Measurements from ENCODE around the gene ZNF385A.

The ZNF385A gene

DNA sequence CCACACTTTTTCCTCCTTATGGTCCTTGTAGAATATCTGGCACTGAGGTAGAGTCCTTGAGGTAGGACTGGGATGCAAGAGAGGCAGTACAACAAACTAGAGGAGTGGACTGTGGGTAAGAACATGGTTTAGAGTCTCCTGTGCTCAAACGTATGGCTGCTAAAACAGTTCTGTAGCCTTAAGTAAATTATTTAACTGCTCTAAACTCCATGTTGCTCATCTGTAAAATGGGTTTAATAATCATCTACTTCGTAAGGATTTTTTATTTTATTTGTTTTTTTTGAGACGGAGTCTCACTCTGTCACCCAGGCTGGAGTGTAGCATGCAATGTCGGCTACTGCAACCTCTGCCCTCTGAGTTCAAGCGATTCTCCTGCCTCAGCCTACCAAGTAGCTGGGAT is 63.2 kb downstream of the ZNF385A start:
- no peak overlapping the region for H3K4me3 ChIP-seq (ENCODE audit: low read length)
- DNase-seq (ENCODE audit: low read depth): no peak
- TF ChIP-seq, protein P1, sequence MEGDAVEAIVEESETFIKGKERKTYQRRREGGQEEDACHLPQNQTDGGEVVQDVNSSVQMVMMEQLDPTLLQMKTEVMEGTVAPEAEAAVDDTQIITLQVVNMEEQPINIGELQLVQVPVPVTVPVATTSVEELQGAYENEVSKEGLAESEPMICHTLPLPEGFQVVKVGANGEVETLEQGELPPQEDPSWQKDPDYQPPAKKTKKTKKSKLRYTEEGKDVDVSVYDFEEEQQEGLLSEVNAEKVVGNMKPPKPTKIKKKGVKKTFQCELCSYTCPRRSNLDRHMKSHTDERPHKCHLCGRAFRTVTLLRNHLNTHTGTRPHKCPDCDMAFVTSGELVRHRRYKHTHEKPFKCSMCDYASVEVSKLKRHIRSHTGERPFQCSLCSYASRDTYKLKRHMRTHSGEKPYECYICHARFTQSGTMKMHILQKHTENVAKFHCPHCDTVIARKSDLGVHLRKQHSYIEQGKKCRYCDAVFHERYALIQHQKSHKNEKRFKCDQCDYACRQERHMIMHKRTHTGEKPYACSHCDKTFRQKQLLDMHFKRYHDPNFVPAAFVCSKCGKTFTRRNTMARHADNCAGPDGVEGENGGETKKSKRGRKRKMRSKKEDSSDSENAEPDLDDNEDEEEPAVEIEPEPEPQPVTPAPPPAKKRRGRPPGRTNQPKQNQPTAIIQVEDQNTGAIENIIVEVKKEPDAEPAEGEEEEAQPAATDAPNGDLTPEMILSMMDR (IDR thresholded peaks at IDR 0.05; ENCODE audit: insufficient read depth, low read depth, low read length, missing control alignments): no peak

All from epithelial cell of esophagus (primary cell).